Astrocyte of the spinal cord (primary cell): Measurements from ENCODE around the gene SLC25A34.

Source experiments
- DNase-seq: peaks from one replicate; pipeline ENCODE4 v3.0.0; 2011; ENCODE audit warnings: low read depth, low spot score
- H3K4me3 ChIP-seq: 2 replicates; pipeline ENCODE4 v1.5.1; 2011; ENCODE audit warnings: low read depth, mild to moderate bottlenecking, low read length, moderate library complexity
- in situ Hi-C: cut with HindIII; loops from 2 replicates; pipeline ENCODE4 v1.10.0; 2017; ENCODE audit warnings: low sequenced_read_pairs
- TF ChIP-seq, protein P1 (sequence below): IDR thresholded peaks from 2 replicates; pipeline ENCODE4 v1.5.1; 2012; ENCODE audit warnings: low read depth, mild to moderate bottlenecking, low read length, inconsistent platforms

The SLC25A34 gene

DNA sequence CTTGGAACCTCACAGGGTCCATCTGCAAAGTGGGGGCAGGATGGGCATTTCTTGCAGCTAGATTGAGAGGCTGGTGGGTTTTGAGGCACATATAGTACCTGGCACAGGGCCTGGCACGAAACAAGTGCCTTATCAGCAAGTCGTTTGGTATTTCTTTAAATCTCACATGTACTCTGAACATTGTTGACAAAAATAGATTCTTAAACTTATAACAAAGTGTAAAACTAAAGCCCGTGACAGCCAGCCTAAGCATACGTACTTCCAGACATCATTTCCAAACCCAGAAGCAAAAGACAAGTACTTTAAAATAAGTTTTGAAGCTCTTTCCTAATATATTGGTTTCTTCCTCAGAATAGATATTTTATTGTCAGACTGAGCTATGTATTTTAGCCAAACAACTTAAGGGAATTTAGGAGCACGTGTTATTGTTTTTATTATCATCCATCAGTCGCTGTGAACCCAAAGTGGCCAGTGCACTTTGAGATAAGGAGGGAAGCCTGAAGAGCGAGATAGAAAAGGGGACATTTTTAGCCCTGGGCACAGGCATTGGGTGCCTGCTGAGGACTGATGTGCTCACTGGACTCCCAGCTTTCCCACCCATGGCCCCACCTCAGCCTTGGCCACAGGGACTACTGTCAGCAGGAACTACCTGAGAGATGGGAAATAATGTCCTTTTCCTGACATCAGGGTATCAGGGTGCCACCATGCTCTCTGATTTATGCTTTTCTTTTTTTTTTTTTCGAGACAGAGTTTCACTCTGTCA lies 25.5 kb downstream of the SLC25A34 start:
- in situ Hi-C loops, result no loop called here
- DNase-seq, result no peak
- TF ChIP-seq, protein P1, sequence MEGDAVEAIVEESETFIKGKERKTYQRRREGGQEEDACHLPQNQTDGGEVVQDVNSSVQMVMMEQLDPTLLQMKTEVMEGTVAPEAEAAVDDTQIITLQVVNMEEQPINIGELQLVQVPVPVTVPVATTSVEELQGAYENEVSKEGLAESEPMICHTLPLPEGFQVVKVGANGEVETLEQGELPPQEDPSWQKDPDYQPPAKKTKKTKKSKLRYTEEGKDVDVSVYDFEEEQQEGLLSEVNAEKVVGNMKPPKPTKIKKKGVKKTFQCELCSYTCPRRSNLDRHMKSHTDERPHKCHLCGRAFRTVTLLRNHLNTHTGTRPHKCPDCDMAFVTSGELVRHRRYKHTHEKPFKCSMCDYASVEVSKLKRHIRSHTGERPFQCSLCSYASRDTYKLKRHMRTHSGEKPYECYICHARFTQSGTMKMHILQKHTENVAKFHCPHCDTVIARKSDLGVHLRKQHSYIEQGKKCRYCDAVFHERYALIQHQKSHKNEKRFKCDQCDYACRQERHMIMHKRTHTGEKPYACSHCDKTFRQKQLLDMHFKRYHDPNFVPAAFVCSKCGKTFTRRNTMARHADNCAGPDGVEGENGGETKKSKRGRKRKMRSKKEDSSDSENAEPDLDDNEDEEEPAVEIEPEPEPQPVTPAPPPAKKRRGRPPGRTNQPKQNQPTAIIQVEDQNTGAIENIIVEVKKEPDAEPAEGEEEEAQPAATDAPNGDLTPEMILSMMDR, result no peak
- peak overlapping the region; percentile 79 for H3K4me3 ChIP-seq

DNA sequence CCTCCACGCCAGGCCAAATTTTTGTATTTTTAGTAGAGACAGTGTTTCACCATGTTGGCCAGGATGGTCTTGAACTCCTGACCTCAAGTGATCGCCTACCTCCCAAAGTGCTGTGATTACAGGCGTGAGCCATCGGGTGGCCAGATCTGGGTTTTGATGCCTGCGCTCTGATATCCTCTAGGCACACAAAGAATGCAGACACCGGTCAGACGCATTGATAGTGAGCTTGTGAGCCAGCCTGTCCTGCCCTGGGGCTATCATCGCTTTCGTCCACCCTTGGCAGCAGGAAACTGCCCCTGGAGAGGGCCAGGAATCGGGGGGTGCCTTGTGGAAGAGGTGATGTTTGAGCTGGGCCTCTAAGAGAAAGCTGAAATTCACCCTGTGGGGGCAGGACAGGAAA lies 26.5 kb downstream of the SLC25A34 start:
- in situ Hi-C loops, result no loop called here
- no peak overlapping the region for H3K4me3 ChIP-seq
- TF ChIP-seq, protein P1, result no peak
- no peak for DNase-seq

DNA sequence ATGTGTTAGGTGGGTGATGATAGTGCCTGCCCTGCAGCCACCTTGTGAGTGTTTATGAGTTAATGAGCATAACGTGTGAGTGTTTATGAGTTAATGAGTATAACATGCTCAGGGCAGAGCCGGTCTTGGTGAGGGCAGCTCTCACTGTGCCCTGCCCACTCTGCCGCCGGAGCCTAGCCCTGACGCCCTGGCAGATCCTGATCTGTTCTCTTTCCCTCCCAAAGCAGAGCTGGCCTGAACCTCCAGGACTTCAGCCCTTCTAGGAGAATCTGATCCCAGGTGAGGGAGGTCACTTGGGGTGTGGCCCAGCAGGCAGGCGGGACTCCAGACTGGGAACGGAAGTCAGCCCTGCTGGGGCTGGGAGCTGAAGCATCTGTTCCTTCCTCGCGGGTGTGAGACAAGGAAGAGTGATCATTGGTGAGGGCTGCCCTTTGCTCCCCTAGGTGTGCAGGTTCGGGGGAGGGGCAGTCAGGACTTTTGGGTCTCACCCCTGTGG lies 28.3 kb downstream of the SLC25A34 start:
- no peak overlapping the region for H3K4me3 ChIP-seq
- TF ChIP-seq, protein P1, result no peak
- in situ Hi-C loops, result no loop called here
- no peak for DNase-seq

DNA sequence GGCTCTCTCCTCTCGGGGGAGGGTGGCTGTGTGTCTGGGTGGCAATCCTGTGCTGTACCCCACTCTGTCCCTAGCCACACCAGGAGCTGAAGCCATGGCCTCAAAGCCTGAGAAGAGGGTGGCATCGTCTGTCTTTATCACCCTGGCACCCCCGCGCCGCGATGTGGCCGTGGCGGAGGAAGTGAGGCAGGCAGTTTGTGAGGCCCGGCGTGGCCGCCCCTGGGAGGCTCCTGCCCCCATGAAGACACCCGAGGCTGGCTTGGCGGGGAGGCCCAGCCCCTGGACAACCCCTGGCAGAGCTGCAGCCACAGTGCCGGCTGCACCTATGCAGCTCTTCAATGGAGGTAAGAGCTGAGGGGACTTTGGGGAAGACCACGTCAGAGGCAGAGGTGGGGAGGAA lies 28.8 kb downstream of the SLC25A34 start:
- in situ Hi-C loops, result no loop called here
- TF ChIP-seq, protein P1, result no peak
- DNase-seq, result no peak
- no peak overlapping the region for H3K4me3 ChIP-seq

DNA sequence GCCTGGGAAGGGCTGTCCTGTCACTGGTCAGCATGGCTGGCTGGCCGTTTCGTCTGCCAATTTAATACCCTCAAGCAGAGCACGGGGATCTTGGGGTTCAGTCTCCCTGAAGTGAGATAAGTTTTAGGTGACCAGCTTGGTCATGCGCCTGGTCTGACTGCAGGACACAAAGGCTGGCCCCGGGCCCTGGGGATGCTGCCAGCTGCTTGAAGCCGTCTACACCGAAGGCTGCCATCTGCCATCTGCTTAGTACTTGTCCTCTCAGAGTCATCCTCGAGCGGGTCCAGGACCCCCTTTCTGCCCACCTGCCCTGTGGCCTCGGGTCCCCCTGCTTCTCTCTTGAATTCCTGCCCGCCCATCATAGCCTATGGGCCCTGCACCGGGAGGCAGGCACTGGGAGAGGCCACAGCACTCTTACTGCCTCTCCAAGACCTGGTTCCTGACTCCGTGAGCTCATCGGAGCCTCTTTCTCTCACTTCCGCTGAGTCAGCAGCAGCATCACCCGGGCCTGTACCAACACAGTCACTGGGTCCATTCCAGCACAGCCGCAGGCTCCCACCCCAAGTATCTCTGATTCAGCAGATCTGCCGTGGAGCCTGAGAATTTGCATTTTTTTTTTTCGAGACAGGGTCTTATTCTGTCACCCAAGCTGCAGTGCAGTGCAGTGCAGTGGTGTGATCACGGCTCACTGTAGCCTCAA lies 29.6 kb downstream of the SLC25A34 start:
- TF ChIP-seq, protein P1, result no peak
- in situ Hi-C loops, result no loop called here
- no peak overlapping the region for H3K4me3 ChIP-seq
- DNase-seq, result peak; percentile 88

DNA sequence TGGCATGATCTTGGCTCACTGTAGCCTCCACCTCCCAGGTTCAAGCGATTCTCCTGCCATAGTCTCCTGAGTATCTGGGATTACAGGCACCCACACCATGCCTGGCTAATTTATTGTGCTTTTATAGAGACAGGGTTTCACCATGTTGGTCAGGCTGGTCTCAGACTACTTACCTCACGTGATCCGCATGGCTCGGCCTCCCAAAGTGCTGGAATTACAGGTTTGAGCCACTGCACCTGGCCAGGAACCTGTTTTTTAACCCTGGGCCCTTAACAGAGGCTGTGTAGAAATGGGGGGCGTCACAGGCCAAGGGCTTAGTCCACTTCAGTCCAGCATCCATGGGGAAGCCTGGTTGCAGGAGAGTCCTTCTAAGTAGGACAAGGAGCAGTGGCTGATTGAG lies 31.9 kb downstream of the SLC25A34 start:
- H3K4me3 ChIP-seq, result no peak overlapping the region
- in situ Hi-C loops, result no loop called here
- no peak for DNase-seq
- TF ChIP-seq, protein P1, result no peak
